OCI-LY7 (cell line): ENCODE data around the gene ENOX2. TPM values are rescaled to one million over a fixed set of nuclear protein-coding genes. Genes with fewer than 3 reads are reported as not detected.

Source experiments
- Bru-seq: library from RNA; stranded (reverse); fragments of 400-500 nt; gene quantifications from one replicate; lab custom pipeline; 2021; lab: Mats Ljungman, UMichigan
- BruChase-seq, 2 experiments: library from RNA; stranded (reverse); fragments of 400-500 nt; gene quantifications; one replicate each; lab custom pipeline; 2021; lab: Mats Ljungman, UMichigan
- BruUV-seq: library from RNA; stranded (reverse); fragments of 400-500 nt; replicated peaks from 2 replicates; lab custom pipeline; 2021; lab: Mats Ljungman, UMichigan
- CTCF ChIA-PET: fragments of 300-600 bp; sonication (Branson Sonifier 250); formaldehyde crosslinking; loops from one replicate; lab custom pipeline; 2022; ENCODE audit warnings: antibody characterized with exemption; ENCODE audit not compliant: unreplicated experiment; lab: Charles Lee
- POLR2A ChIA-PET: fragments of 300-600 bp; sonication (Branson Sonifier 250); formaldehyde crosslinking; loops from one replicate; lab custom pipeline; 2022; ENCODE audit warnings: antibody characterized with exemption; lab: Charles Lee
- DNase-seq: peaks from one replicate; pipeline ENCODE4 v3.0.0-alpha.2; 2015; ENCODE audit warnings: low spot score
- H2AFZ ChIP-seq: fragments of 200-600 bp; sonication (generic), shearing (Covaris generic); 2 replicates; pipeline ENCODE4 v1.6.1; 2014; ENCODE audit warnings: mild to moderate bottlenecking, antibody characterized with exemption, low read length, moderate library complexity
- H3K27ac ChIP-seq: fragments of 200-600 bp; sonication (generic); 2 replicates; pipeline ENCODE4 v1.5.1; 2014; ENCODE audit warnings: mixed run types, low read depth, mild to moderate bottlenecking, moderate library complexity, low read length, inconsistent platforms; ENCODE audit not compliant: poor library complexity, severe bottlenecking
- H3K36me3 ChIP-seq: fragments of 200-600 bp; sonication (generic); 2 replicates; pipeline ENCODE4 v1.6.1; 2014; ENCODE audit warnings: mild to moderate bottlenecking, antibody characterized with exemption, low read length, moderate library complexity, mixed read lengths; ENCODE audit not compliant: insufficient read depth
- H3K4me1 ChIP-seq: fragments of 200-600 bp; sonication (generic); 2 replicates; pipeline ENCODE4 v1.5.1; 2014; ENCODE audit warnings: mild to moderate bottlenecking, low read length; ENCODE audit not compliant: insufficient read depth, poor library complexity, severe bottlenecking
- H3K4me2 ChIP-seq: fragments of 200-600 bp; sonication (generic); 2 replicates; pipeline ENCODE4 v1.6.1; 2014; ENCODE audit warnings: mild to moderate bottlenecking, low read length
- H3K4me3 ChIP-seq: fragments of 200-600 bp; sonication (generic); 2 replicates; pipeline ENCODE4 v1.5.1; 2014; ENCODE audit warnings: mild to moderate bottlenecking, low read depth, low read length; ENCODE audit not compliant: poor library complexity, severe bottlenecking
- H3K79me2 ChIP-seq: fragments of 200-600 bp; sonication (generic); 2 replicates; pipeline ENCODE4 v1.6.1; 2016; ENCODE audit warnings: low read depth, mild to moderate bottlenecking, low read length, moderate library complexity, mixed read lengths; ENCODE audit not compliant: insufficient read depth
- H3K9me2 ChIP-seq: fragments of 200-600 bp; sonication (generic); 2 replicates; pipeline ENCODE4 v1.6.1; 2016; ENCODE audit warnings: mild to moderate bottlenecking, low read length, mixed read lengths; ENCODE audit not compliant: insufficient read depth
- H3K9me3 ChIP-seq: fragments of 200-600 bp; sonication (generic); 2 replicates; pipeline ENCODE4 v1.6.1; 2014; ENCODE audit warnings: mild to moderate bottlenecking, mixed run types, low read length, mixed read lengths
- H4K20me1 ChIP-seq: fragments of 200-600 bp; sonication (generic); 2 replicates; pipeline ENCODE4 v1.6.1; 2014; ENCODE audit warnings: mild to moderate bottlenecking, antibody characterized with exemption, low read length, moderate library complexity, mixed read lengths; ENCODE audit not compliant: insufficient read depth
- CTCF ChIP-seq: fragments of 200-600 bp; sonication (generic); conservative IDR thresholded peaks from 2 replicates; pipeline ENCODE4 v1.5.1; 2014; ENCODE audit warnings: mild to moderate bottlenecking, antibody characterized with exemption, low read length, moderate library complexity, mixed read lengths
- EZH2phosphoT487 ChIP-seq: fragments of 200-600 bp; sonication (generic); IDR thresholded peaks from 2 replicates; pipeline ENCODE4 v1.6.1; 2018; ENCODE audit warnings: low read depth, borderline replicate concordance, mild to moderate bottlenecking, mixed run types, antibody characterized with exemption, low read length, moderate library complexity, mixed read lengths
- intact Hi-C: fragments of 100-400 bp; cut with micrococcal nuclease; formaldehyde crosslinking; loops from one replicate; pipeline ENCODE4 v1.10.0; 2022; ENCODE audit not compliant: unreplicated experiment
- long read RNA-seq: library from polyadenylated mRNA; stranded (forward); transcript quantifications from one replicate; pipeline ENCODE4 v2.0.0, GENCODE V29; 2022
- total RNA-seq, 2 experiments: library from RNA; depleted of rRNA in 1 of 2; stranded (reverse); fragments of >200 nt in 1 of 2; shearing (Covaris generic) in 1 of 2; gene quantifications; 2 replicates each; pipeline ENCODE4 v1.2.3, GENCODE V29; 2014 to 2022

ENOX2 gene
- total RNA-seq (2014; rRNA removed; shearing (Covaris generic)) (5.0 and 5.3 TPM in 2 replicates), total RNA-seq (2022) (11.9 and 12.8 TPM in 2 replicates), Bru-seq, nascent RNA (percentile 53 among the genes with signal in this experiment), BruChase-seq, experiment 1, labeled RNA remaining after a 6-hour chase (percentile 52 among the genes with signal in this experiment), BruChase-seq, experiment 2, labeled RNA remaining after a 2-hour chase (percentile 50 among the genes with signal in this experiment)
- long read RNA-seq, full-length matches to known transcripts: 17 of 30 reads
- long read RNA-seq, partial matches to known transcripts: 4 of 30 reads
- long read RNA-seq, other reads (novel, unspliced or antisense): 9 of 30 reads

DNA sequence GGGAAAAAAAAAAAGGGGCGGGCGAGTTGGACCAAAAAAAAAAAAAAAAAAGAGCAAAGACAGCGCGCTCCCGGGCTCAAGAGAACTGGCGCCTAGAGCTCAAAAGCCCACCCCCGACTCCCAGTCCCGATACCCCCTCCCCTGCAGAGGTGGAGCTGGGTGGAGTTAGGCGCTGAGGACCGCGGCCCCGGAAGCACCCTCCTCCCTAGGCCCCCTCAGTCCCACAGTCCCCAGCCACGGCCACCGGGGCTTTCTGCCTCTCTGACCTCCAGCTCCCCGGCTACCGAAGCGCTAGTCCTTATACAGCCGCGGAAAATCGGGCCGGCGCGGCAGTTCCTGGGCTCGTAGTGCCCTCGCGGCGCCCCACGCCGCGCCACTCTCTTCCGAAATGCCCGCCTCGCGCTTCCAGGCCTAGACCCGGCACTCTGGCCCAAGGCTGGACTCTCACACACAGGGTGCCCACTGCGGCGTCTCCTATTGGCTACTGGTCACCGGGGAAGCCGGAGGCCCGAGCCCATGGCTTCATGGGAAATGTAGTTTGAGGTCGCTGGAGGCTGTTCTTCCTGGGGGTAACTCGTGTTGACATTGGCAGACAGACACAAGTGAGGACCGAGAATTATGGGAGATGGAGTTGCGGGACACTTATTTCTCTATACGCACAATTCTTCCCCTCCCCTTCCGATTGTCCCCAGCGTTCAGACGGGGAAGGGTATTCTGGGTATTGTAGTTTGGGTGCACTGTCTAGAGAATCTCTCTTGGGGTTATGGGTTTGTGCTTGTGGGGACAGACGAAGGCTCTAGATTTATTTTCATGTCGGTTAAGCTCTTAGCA, at the start of gene ENOX2:
ENOX2 (minus strand) TSS at position 427 of the 831 bp plus-strand sequence. CDS start 199,993 bp downstream, outside the sequence.
- CTCF ChIA-PET: interaction anchor here (1.0 kb wide), 1 partner anchor 12 kb away, joined by 5 read pairs; no protein-coding TSS in a partner anchor
- no peaks in the 10 kb centered on the region for H4K20me1 ChIP-seq
- no TSS peak for BruUV-seq
- peak within 1 kb of the TSS; percentile 93 for H3K4me3 ChIP-seq
- no peaks in the 10 kb centered on the region for H3K9me2 ChIP-seq
- no peaks in the 10 kb centered on the region for H3K36me3 ChIP-seq
- POLR2A ChIA-PET: interaction anchor here (0.6 to 1.4 kb wide), 7 partner anchors 10 to 563 kb away, joined by 3 to 7 read pairs (median 5); partner anchors contain the start of gene RBMX2
- peak within 1 kb of the TSS; percentile 93 for H3K4me2 ChIP-seq
- intact Hi-C loops: loop anchor here (2.0 kb wide), 1 partner anchor 564 kb away; the partner anchor contains the start of gene SLC25A14
- peak; percentile 91 for DNase-seq
- peak within 1 kb of the TSS; percentile 87 for H2AFZ ChIP-seq
- no peaks in the 10 kb centered on the region for H3K9me3 ChIP-seq
- no peaks in the 10 kb centered on the region for H3K79me2 ChIP-seq
- H3K4me1 ChIP-seq: no peaks in the 10 kb centered on the region
- H3K27ac ChIP-seq: no peak within 1 kb of the TSS
- TF ChIP-seq EZH2phosphoT487 (no peak), CTCF (no peak)

DNA sequence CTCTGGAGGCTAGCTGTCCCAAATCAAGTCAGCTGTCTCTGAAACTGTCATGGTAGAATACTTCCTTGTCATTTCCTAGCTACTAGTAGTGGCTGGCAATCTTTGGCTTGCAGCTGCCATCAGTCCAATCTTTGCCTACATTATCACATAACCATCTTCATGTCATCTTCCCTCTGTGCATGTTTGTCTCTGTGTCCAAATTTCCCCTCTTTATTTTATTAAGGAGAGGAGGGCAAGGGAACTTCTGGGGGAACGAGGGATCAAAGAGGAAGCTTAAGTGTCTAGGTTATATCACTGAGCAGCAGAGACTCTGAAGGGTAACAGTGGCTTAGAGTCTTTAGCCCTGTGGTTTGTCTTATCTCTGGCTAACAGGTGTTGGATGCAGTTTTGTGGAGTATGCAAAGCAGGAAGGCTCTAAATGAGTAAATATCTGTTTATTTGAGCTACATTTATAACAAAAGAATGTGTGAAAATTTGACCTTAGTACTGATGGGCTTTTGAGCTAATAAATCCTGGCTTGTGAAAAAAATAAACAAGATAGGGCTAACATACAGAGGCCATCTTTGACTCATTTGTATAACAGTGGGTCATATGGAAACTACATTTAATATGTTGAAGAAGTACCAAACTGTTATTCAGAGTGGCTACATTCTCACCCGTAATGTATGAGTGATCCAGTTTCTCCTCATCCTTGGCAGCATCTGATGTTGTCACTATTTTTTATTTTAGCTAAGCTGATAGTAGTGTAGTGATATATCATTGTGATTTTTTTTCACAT, 49.4 kb upstream of the ENOX2 start:
- no TSS peak for BruUV-seq
- H3K4me3 ChIP-seq: no peak overlapping the region
- H3K4me1 ChIP-seq: no peaks in the 10 kb centered on the region
- no peak overlapping the region for H2AFZ ChIP-seq
- no peaks in the 10 kb centered on the region for H3K79me2 ChIP-seq
- POLR2A ChIA-PET: no interaction called here
- no peak for DNase-seq
- no peaks in the 10 kb centered on the region for H3K9me2 ChIP-seq
- no peak overlapping the region for H3K4me2 ChIP-seq
- intact Hi-C loops: no loop called here
- TF ChIP-seq CTCF (no peak), EZH2phosphoT487 (no peak)
- no peaks in the 10 kb centered on the region for H3K36me3 ChIP-seq
- CTCF ChIA-PET: no interaction called here
- no peaks in the 10 kb centered on the region for H3K9me3 ChIP-seq
- no peaks in the 10 kb centered on the region for H4K20me1 ChIP-seq
- H3K27ac ChIP-seq: no peak overlapping the region
